Stomach (tissue), 9 donors: ENCODE data around the gene COP1. TPM values are rescaled to one million over a fixed set of nuclear protein-coding genes. Genes with fewer than 3 reads are reported as not detected.
A peak's percentile ranks its signal among the peaks of the same experiment; 100 is the strongest.

Experiments
- DNase-seq, 2 donors: peaks; one replicate each; pipeline versions ENCODE4 v3.0.0 to v3.0.0-alpha.2; 2013 to 2019
- H3K27ac ChIP-seq, 5 donors: fragments of 200-600 bp in 4 of 5; sonication (generic) in 4 of 5; one replicate each; pipeline ENCODE4 v1.5.1; 2013 to 2019; ENCODE audit warnings: mild to moderate bottlenecking in 1 of 5, moderate library complexity in 1 of 5
- H3K27me3 ChIP-seq, 3 donors: fragments of 200-600 bp; sonication (generic); one replicate each; pipeline ENCODE4 v1.5.1; 2017 to 2019; ENCODE audit warnings: mixed run types in 1 of 3
- H3K36me3 ChIP-seq, 4 donors: fragments of 200-600 bp; sonication (generic); 1 replicate in 3 of 4; 2 replicates in 1 of 4; pipeline ENCODE4 v1.5.1; 2016 to 2019
- H3K4me1 ChIP-seq, 4 donors: fragments of 200-600 bp; sonication (generic); one replicate each; pipeline ENCODE4 v1.5.1; 2016 to 2019
- H3K4me3 ChIP-seq, 4 donors: fragments of 200-600 bp; sonication (generic) in 3 of 4; one replicate each; pipeline ENCODE4 v1.5.1; 2016 to 2019; ENCODE audit warnings: mild to moderate bottlenecking in 1 of 4
- H3K9me3 ChIP-seq, 4 donors: fragments of 200-600 bp; sonication (generic); one replicate each; pipeline ENCODE4 v1.5.1; 2016 to 2019
- CTCF ChIP-seq, 7 experiments: fragments of 450-650 bp in 4 of 7; fragments of 200-600 bp in 3 of 7; sonication (generic) in 3 of 7; IDR thresholded peaks; one replicate each; pipeline ENCODE4 v1.5.1; 2016 to 2019; ENCODE audit warnings: antibody characterized with exemption in 7 of 7, control low read depth in 2 of 7, mild to moderate bottlenecking in 1 of 7
- EP300 ChIP-seq: sonication (generic); formaldehyde crosslinking; IDR thresholded peaks from one replicate; pipeline ENCODE4 v1.6.1; 2017; ENCODE audit warnings: antibody characterized with exemption
- POLR2A ChIP-seq, 4 donors: fragments of 450-650 bp; IDR thresholded peaks; one replicate each; pipeline ENCODE4 v1.6.1; 2016; ENCODE audit warnings: antibody characterized with exemption in 4 of 4, control low read depth in 2 of 4, mild to moderate bottlenecking in 1 of 4, moderate library complexity in 1 of 4
- POLR2AphosphoS5 ChIP-seq, 3 donors: sonication (generic); formaldehyde crosslinking; IDR thresholded peaks; one replicate each; pipeline ENCODE4 v1.6.1; 2016; ENCODE audit warnings: antibody characterized with exemption in 3 of 3
- WGBS, 5 donors: extraction: QIAGEN DNeasy Blood & Tissue Kit in 3 of 5; methylation state at CpG; one replicate each; pipeline versions ENCODE4 v1.1.5 to v1.1.7; 2013 to 2018; 5-methylcytosine and 5-hydroxymethylcytosine counted together
- intact Hi-C: fragments of 100-400 bp; cut with DNase I; formaldehyde crosslinking; loops from one replicate; pipeline ENCODE4 v1.15.1; 2023; ENCODE audit warnings: low total_unique reads
- polyA plus RNA-seq, 3 donors: library from polyadenylated mRNA; stranded (reverse); fragments of 200-250 nt; gene quantifications; one replicate each; pipeline ENCODE4 v1.2.3, GENCODE V29; 2013
- total RNA-seq, 5 donors: library from RNA; depleted of rRNA; stranded (reverse); fragments of >200 nt; gene quantifications; one replicate each; pipeline versions ENCODE4 v1.1.0 to v1.2.3, GENCODE V29; 2014 to 2016
- donor health status: healthy with polysubstance abuse.
- donor health status: Bipolar disorder and iron deficiency.
- donor health status: healthy.

The COP1 gene
- total and polyA plus RNA-seq, 8 donors = 36.2 to 127 (median 55.1) TPM

GRCh38 chr1:175944591-175944990 lies 262.5 kb downstream of the COP1 start:
- intact Hi-C loops = no loop called here
- DNase-seq = no peak
- Histone ChIP-seq H3K27ac (no peak overlapping the region), H3K36me3 (peaks cover 0 to 83% (median 72%) of the 10 kb centered on the region in 4 donors), H3K27me3 (no peaks in the 10 kb centered on the region), H3K4me3 (no peak overlapping the region), H3K9me3 (no peaks in the 10 kb centered on the region), H3K4me1 (no peaks in the 10 kb centered on the region)
- WGBS, 5 donors = 85 to 93% (median 90%) methylated on average over 2 of the region's 2 CpGs
- no peak for TF ChIP-seq CTCF (IDR thresholded peaks at IDR 0.05)
- no peak for TF ChIP-seq EP300
- no peak for TF ChIP-seq POLR2AphosphoS5 (IDR thresholded peaks at IDR 0.05)
- TF ChIP-seq POLR2A (IDR thresholded peaks at IDR 0.05) = no peak

GRCh38 chr1:175941164-175941563 lies 265.9 kb downstream of the COP1 start:
- WGBS, 5 donors = 87 to 98% (median 96%) methylated on average over 2 of the region's 2 CpGs
- Histone ChIP-seq H3K27me3 (no peaks in the 10 kb centered on the region), H3K27ac (no peak overlapping the region), H3K4me3 (no peak overlapping the region), H3K36me3 (peaks cover 0 to 73% (median 63%) of the 10 kb centered on the region in 4 donors), H3K9me3 (no peaks in the 10 kb centered on the region), H3K4me1 (no peaks in the 10 kb centered on the region)
- TF ChIP-seq POLR2A (IDR thresholded peaks at IDR 0.05) (no peak), EP300 (no peak), CTCF (IDR thresholded peaks at IDR 0.05) (no peak), POLR2AphosphoS5 (IDR thresholded peaks at IDR 0.05) (no peak)
- DNase-seq = no peak
- intact Hi-C loops = no loop called here

GRCh38 chr1:175936736-175937135 lies 270.4 kb downstream of the COP1 start:
- intact Hi-C loops = no loop called here

GRCh38 chr1:175935566-175936115 lies 271.4 kb downstream of the COP1 start:
- Histone ChIP-seq H3K4me3 (no peak overlapping the region), H3K4me1 (no peaks in the 10 kb centered on the region), H3K9me3 (no peaks in the 10 kb centered on the region), H3K36me3 (peaks cover 0 to 32% (median 26%) of the 10 kb centered on the region in 4 donors), H3K27ac (no peak overlapping the region), H3K27me3 (no peaks in the 10 kb centered on the region)
- no peak for DNase-seq
- intact Hi-C loops = no loop called here
- TF ChIP-seq EP300 = no peak
- no peak for TF ChIP-seq POLR2A (IDR thresholded peaks at IDR 0.05)
- no peak for TF ChIP-seq POLR2AphosphoS5 (IDR thresholded peaks at IDR 0.05)
- TF ChIP-seq CTCF (IDR thresholded peaks at IDR 0.05) = no peak
- 57 to 65% (median 63%) methylated on average over 3 of the region's 3 CpGs for WGBS, 5 donors

More at GRCh38 chr1:175936736-175937135, 270.4 kb downstream of the COP1 start:
- Histone ChIP-seq H3K9me3 (no peaks in the 10 kb centered on the region), H3K27ac (no peak overlapping the region), H3K27me3 (no peaks in the 10 kb centered on the region), H3K4me1 (no peaks in the 10 kb centered on the region), H3K4me3 (no peak overlapping the region), H3K36me3 (peaks cover 0 to 42% (median 35%) of the 10 kb centered on the region in 4 donors)
- peak in 1 of 2 donors; percentile 4 for DNase-seq
- 94 to 97% (median 96%) methylated on average over 6 of the region's 6 CpGs for WGBS, 5 donors
- TF ChIP-seq CTCF (IDR thresholded peaks at IDR 0.05) (no peak), POLR2A (IDR thresholded peaks at IDR 0.05) (no peak), POLR2AphosphoS5 (IDR thresholded peaks at IDR 0.05) (no peak), EP300 (no peak)
